C4-2B (cell line): ENCODE results near the gene SLC5A2.
A peak's percentile ranks its signal among the peaks of the same experiment; 100 is the strongest.

Experiments used
- H3K27ac ChIP-seq: fragments of 450-650 bp; 2 replicates; pipeline ENCODE4 v1.5.1; 2017
- CTCF ChIP-seq: fragments of 450-650 bp; conservative IDR thresholded peaks from 2 replicates; pipeline ENCODE4 v1.5.1; 2017; ENCODE audit warnings: mild to moderate bottlenecking
- ZFX ChIP-seq: fragments of 450-650 bp; IDR thresholded peaks from 2 replicates; pipeline ENCODE4 v1.6.1; 2017

The SLC5A2 gene

GRCh38 chr16:31458073-31458843 is 24.7 kb upstream of the SLC5A2 start:
- H3K27ac ChIP-seq: peak overlapping the region; percentile 97
- TF ChIP-seq ZFX (no peak), CTCF (no peak)

- peak within 1 kb of the TSS; percentile 97 for H3K27ac ChIP-seq
- TF ChIP-seq ZFX (peak; percentile 57; the same call in 1 of the 2 replicates), CTCF (peak; percentile 79)
Measured at GRCh38 chr16:31458844-31459686, 23.9 kb upstream of the SLC5A2 start, which contains the start of gene ARMC5. Gene ARMC5 (plus strand): TSS chr16:31459501. CDS start chr16:31459525, 24 bp downstream.

- TF ChIP-seq ZFX (no peak), CTCF (no peak)
- H3K27ac ChIP-seq: peak overlapping the region; percentile 97
Measured at GRCh38 chr16:31459687-31460581, 23.0 kb upstream of the SLC5A2 start.

- no peak for TF ChIP-seq ZFX
- TF ChIP-seq CTCF: peak; percentile 86
- peak overlapping the region; percentile 97 for H3K27ac ChIP-seq
Measured at GRCh38 chr16:31460582-31461002, 22.3 kb upstream of the SLC5A2 start.

- H3K27ac ChIP-seq: no peak overlapping the region
- TF ChIP-seq CTCF: no peak
- no peak for TF ChIP-seq ZFX
Measured at GRCh38 chr16:31461201-31461920, 21.6 kb upstream of the SLC5A2 start.

GRCh38 chr16:31461921-31462804 is 20.8 kb upstream of the SLC5A2 start:
- no peak overlapping the region for H3K27ac ChIP-seq
- TF ChIP-seq ZFX (no peak), CTCF (no peak)
